AG20443 (cell line): Measurements from ENCODE around the gene RNF222.
"Not testable (repeated sequence)": the region's sequence is repeated elsewhere in the genome, so short reads cannot be mapped to it uniquely, and the experiment has no call there.

Experiments
- DNase-seq: peaks from one replicate; pipeline ENCODE4 v3.0.0; 2012; ENCODE audit warnings: low spot score, mixed read lengths

The RNF222 gene

DNA sequence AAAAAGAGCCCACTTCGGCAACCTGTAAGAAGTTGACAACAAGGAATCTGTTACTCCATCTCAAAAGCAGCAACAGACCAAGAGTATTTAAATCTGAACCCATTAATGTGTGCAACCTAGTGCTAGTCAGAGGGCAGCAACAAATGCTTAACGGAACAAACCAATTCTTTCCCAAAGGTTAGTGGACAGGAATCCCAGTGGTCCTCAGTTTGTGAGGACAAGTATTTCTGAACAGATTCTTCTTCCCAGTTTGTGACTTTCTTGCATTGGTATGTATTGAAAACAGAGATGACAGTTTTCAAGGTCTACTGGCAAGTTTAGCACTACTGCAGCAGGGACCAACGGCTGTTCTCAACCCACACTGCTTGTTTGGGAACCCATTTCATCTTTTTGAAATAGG lies 17.6 kb downstream of the RNF222 start:
- DNase-seq: no peak

DNA sequence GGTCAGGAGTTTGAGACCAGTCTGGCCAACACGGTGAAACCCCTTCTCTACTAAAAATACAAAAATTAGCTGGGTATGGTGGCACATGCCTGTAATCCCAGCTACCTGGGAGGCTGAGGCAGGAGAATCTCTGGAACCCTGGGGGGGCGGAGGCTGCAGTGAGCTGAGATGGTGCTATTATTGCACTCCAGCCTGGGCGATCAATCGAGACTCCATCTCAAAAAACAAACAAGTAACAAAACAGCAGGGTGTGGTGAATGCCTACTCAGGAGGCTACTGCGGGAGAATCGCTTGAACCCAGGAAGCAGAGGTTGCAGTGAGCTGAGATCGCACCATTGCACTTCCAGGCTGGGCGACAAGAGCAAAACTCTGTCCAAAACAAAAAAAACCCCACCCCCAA lies 19.5 kb downstream of the RNF222 start:
- not testable (repeated sequence) for DNase-seq

DNA sequence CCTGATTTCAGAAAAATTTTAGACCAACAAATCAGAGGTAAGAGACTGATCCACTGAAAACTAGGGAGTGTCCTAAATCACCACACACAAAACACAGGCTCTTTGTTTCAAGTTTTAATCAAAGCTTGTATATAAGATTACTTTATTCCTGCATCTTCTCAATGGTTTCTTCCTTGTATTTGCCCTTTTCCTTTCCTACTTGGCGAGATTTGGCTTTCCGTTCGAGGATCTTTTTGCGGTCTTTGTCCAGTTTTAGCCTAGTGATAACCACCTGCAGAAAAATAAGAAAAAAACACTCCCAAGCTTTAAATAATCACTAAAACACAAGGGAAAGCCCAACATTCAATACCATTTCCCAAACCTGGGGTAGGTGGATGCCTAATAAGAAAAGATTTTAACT lies 20.2 kb downstream of the RNF222 start:
- no peak for DNase-seq

DNA sequence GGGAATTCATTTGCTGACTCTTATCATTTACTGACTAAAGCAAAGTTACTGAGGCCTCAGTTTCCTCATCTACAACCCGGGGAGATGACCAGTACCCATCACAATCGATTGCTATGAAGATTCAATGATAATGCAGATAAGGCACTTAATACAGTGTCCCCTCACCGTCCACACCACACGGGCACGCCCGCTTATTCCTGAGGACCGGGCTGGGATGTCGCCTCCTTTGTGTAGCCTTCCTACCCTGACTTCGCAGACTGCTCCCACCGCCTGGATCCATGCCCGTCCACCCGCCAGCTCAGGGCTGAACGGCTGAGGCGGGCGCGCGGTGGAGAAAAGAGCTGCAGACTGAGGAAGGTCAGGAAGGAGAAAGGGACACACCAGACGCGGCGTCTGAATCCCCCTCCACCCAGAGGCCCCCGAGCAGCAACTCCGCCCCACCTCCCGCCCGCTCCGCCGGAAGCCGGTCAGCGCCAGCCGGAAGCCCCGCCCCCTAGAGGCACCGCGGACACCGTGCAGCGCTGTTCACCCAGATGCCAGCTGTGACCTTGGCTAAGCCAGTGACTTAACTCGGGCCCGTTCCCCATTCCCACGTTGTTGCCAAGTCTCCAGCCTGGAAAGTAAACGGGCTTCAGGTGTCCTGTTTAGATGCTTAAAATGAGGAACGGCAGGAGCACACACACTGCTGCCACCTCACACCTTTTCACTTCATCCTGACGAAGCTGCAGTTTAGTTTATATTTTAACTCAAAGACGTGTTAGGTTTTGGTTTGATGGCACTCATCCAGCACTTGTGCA lies 21.2 kb downstream of the RNF222 start, which contains the start of gene KRABD2:
TSS of gene KRABD2 (minus strand) at position 434 of the 797 bp plus-strand sequence.
- DNase-seq: peak; percentile 97

DNA sequence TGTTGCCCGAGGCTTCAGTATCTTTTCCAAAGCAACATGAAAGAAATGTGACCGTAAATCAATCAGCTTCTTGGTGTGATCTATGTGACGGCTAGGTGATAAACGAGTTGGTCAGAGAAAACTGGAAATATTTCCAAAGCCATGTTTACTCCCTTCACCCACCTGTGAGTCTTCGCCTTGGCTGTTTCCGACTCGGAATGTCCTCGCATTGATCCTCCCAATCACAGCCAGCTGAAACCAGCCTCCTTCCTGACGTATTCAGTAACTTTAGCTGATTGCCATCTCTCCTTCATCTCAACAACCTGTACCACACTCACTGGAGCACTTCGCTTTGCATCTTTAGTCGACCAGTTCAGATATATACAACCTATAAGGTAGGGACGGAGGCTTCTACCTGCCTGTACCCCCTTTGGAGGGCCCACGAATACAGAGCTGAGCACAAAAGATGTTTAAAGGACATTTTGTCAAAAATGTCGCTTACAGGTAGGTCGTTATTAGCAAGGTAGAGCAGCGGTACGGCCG lies 21.8 kb downstream of the RNF222 start:
- DNase-seq: no peak

DNA sequence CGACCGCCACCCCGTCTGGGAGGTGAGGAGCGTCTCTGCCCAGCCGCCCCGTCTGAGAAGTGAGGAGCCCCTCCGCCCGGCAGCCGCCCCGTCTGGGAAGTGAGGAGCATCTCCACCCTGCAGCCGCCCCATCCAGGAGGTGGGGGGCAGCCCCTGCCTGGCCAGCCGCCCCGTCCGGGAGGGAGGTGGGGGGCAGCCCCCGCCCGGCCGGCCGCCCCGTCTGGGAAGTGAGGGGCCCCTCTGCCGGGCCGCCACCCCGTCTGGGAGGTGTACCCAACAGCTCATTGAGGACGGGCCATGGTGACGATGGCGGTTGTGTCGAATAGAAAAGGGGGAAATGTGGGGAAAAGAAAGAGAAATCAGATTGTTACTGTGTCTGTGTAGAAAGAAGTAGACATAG lies 23.8 kb downstream of the RNF222 start:
- DNase-seq: not testable (repeated sequence)

DNA sequence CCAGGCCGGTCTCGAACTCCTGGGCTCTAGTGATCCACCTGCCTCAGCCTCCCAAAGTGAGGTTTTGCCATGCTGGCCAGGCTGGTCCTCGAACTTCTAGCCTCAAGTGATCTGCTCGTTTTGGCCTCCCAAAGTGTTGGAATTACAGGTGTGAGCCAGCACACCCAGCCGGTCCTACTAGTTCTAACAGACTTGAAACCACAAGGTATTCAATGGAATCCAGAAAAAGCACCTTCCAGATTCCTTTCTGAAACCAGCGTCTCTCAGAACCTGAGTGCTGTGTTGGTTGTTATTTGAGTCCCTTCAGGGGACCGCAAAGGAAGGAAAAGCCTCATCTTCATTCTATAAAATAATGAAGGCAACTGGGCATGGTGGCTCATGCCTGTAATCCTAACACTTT lies 25.2 kb downstream of the RNF222 start:
- DNase-seq: no peak

DNA sequence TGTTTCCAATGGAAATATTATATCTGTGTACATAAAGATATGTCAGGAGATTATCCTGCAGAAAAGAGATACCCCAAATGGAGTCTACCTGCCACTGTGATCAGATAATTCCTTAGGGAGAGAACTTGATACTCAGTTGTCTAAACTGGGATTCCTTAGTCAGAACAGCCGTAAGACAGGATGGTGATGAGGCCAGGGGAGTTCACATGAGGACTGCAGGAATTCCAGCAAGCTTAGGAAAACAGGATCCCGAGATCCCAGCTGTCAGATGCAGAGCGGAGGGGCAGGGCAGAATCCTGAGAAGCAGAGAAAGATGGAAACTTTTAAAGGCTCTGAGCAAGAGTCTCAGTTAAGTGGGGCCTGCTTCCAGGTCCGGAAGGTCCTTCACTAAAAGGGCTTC lies 25.8 kb downstream of the RNF222 start:
- no peak for DNase-seq

DNA sequence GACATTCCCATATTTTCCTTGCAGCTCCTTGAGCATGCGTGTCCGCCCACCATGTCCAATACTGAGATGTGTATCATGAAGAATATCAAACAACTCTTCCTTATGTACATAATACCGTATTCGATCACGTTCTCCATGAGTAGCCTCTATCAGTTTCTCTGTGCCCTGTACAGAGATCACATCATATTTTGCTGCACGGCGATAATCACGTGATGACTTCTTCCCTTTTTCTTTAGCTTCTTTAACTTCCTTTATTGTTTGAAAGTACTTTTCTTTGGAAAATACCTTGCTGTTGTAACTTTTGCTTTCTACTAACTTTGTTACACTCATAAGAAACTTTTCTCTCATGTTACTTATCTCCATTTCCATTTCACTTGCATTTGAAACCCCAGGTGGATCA lies 27.7 kb downstream of the RNF222 start:
- no peak for DNase-seq

DNA sequence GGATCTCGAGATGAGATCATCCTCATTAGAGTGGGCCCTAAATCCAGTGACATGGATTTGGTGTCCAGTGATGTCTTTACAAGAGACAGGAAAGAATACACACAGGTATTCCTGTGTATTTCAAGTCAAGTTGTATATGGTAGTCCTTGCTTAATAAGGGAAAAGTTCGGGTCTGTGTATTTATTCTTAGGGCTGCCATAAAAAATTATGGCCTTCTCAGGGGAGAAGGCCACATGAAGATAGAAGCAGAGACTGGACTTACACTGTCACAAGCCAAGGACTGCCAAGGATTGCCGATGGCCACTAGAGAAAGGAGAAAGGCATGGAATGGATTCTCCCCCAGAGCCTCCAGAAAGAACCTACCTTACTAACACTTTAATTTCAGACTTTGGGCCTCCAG lies 29.4 kb downstream of the RNF222 start:
- DNase-seq: no peak

DNA sequence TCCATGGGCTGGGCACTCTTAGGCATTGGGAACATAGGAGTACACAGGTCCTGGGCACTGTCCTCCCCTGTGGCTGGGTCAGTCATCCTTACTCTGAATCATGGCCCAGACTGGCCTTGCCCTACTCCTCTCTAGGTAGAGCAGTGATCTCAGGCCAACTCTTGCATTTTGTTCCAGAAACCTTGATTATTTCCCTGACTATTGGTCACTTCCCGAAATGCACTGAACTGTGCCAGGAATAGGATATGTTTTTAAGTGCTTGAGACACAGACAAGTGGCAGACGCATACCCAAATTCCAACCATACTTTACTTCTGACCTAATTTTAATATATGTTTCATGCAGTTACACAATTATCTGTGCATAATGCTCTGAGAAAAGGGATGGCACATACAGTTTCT lies 31.4 kb downstream of the RNF222 start:
- peak; percentile 27 for DNase-seq

DNA sequence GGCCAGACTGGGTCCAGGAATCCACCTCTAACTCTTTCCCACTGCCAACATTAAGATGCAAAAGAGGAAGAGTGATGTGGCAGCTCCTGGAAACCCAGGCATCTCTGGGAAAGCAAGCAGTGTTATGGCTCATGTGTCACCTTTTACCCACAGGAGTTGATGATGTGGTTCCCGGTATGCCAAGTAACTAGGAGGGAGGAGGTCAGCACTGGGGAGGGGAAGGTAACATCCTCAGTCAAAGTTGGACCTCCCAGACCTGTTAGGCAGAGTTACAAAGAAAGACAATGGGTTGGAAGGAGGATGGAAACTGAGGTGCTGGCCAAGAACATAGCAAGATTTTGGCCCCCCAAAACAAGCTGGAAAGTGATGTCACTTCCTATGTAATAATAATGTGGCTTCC lies 32.5 kb downstream of the RNF222 start:
- DNase-seq: no peak

DNA sequence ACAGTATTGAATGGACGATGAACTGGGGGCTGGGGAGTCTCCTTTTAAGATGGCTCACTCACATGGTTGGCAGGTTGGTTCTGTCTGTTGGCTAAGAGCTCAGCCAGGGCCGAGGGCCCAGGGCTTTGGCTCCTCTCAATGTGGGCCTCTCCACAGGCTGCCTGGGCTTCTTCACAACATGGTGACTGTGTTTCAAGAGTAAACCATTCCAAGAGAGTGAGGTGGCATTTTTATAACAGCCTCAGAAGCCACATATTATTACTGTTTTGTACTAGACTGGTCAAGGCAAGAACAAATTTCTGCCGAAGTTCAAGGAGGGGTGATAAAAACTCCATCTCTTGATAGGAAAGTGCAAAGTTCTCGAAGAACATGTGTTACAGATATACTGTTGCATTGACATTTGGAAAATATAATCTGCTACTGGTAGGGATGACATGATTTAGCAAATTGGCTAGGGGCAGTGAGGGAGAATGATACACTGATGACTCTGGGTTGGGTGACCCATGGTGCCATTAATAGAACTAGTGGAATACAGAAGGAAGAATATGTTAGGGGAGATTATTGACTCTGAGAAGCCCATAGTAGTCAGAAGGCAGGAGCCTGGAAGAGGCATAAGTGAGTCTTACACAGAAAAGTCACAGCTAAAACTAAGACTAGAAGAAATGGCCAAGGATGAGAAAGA lies 34.8 kb downstream of the RNF222 start:
- DNase-seq: no peak

DNA sequence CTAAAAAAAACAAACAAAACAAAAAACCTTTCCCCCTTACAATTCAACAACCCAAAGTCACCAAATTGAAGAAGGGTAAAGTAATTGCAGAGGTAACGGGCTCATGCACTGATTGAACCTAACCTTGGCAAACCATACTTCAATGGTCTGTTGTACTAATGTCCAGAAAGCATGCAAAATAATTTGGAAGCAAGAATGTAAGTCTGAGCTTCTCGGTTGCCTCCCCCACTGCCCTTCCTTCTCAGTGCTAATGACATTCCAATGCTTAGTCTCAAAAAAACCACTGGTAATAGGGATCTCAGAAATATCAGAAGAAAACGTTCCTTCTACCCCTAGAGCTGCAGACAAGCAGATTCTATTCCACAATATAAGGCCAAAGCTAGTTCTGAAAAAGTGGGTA lies 36.9 kb downstream of the RNF222 start:
- no peak for DNase-seq

DNA sequence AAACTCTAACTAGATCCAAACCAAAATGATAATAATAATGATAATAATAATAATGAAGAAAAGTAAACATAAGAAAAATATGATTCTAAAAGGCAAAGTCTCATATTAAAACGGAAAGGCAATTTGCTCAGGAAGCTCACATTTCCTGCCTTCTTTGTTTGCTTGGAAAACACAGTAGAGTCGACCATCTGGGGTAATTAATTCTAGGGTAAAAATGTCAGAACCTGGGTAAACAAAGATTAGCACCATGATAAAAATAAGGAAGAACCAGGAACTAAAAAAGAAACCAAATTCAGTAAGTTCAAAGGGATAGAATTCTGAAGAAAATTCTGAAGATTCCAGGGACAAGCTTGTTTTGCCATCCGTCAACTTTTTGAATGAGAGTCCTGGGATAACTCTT lies 37.4 kb downstream of the RNF222 start:
- no peak for DNase-seq

DNA sequence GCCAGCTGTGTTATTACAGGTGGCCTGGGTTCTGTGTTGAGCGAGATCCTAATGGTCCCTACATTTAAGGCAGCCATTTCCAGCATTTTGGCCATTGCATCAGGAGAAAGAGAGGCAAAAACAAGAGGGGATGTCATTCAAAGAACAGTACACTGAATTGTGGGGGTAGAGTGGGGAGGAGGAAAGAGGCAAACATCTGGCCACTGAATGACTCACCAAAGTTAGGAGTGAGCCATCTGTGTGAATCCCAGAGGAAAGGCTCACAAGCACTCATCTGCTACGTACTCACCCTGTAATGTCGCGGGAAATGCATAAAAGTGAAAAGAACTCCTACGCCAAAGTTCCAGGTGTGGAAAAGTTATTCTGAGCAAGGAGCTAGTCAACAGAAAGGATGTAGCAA lies 37.9 kb downstream of the RNF222 start:
- DNase-seq: peak; percentile 86

DNA sequence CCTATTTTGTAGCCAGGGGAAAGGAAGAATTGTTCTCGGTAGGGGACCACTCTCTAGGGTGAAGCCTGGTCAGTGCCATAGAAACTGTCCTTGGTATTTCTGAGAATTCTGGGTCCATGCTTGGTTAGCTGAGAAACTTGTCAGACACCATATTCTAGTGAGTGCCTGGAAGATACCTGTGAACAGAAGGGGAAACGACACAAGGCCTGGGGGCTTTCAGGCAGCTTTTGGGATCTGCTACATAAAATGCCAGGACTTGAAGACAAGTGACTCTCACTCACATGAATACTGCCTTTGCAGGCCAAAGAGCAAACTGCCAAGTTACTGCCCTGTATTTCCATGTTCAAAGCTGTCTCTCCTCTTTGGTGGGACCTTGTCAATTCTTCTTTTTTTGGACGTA lies 39.7 kb downstream of the RNF222 start:
- no peak for DNase-seq

DNA sequence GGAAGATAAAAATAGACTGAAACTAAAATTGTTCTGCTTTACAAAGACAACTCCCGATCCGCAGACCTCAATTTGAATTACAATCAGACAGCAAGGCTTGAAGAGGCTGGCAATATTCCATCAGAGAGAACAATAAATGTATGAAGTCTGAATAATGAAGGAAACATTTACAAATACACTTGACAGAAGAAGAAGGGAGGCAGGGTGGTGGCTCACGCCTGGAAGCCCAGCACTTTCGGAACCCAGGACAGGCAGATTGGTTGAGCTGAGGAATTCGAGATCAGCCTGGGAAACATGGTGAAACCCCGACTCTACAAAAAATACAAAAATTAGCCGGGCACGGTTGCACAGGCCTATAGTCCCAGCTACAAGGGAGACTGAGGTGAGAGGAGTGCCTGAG lies 43.4 kb downstream of the RNF222 start:
- no peak for DNase-seq

DNA sequence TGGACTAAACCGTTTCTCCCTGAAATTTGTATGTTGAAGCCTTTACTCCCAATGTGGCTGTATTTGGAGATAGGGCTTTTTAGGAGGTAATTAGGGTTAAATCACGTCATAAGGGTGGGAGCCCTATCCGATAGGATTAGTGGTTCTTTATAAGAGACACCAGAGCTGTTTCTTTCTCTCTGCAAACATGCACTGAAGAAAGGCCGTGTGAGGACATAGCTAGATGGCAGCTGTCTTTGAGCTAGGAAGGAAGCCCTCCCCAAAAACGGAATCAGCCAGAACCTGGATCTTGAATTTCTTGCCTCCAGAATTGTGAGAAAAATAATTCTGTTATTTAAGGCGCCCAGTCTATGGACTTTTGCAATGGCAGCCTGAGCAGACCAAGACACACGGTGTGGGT lies 43.9 kb downstream of the RNF222 start:
- DNase-seq: no peak

DNA sequence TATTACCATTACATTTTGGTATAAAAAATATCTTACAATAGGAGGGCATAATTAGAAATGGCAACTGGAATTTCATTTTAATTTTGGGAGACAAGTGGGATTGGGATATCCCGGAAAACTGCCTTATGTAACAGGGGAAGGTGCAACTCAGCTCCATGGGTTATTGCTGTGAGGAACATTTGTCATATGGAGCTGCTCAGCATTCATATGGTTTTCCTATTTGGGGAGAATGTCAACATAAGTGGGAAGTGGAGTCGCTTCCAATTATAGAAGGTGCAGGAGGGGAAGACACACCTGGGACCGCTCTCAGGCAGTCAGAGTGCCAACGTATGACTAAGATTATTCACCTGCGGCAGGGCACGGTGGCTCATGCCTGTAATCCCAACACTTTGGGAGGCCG lies 47.3 kb downstream of the RNF222 start:
- DNase-seq: no peak

DNA sequence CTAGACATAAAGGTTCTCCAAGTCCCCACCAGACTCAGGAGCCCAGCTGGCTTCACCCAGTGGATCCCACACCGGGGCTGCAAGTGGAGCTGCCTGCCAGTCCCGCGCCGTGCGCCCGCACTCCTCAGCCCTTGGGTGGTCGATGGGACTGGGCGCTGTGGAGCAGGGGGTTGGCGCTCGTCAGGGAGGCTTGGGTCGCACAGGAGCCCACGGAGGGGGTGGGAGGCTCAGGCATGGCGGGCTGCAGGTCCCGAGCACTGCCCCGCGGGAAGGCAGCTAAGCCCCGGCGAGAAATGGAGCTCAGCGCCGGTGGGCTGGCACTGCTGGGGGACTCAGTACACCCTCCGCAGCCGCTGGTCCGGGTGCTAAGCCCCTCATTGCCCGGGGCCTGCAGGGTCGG lies 50.6 kb downstream of the RNF222 start:
- not testable (repeated sequence) for DNase-seq

DNA sequence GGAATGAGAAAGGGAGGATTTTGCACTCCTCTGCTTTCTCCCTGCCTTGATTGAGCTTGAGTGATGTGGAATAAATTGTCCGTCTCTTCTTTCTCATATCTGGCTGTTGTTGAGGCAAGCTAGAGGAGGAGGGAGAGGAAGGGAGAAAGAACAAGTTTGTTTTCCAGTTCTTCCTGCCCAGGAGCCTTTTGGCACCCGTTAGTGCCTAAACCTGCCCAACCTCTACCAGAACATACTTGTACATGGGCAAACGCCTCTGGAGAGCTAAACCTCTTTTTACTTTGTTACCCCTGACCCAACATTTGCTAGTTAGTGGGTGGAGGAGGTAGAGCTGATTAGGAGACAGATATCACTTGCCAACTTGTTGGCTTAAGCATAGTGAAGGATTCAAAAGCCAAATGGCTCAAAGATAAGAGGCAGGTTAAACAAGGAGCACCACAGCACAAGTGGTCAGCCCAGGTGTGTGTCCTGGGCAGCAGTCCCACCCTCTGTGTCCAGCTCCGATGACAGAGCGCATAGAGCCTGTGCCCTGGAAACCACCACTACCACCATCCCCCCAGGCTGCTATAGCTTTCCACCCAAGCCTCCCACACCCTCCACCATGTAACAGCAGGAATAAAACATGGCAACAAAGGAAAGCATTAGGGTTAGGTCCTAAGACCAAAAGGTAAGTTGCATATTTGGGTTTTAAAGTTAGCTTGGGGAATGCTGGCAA lies 51.5 kb downstream of the RNF222 start:
- no peak for DNase-seq
